Jurkat, Clone E6-1 (cell line): ENCODE measurements around the gene LHX4. TPM values are rescaled to one million over a fixed set of nuclear protein-coding genes. Genes with fewer than 3 reads are reported as not detected.
A peak's percentile ranks its signal among the peaks of the same experiment; 100 is the strongest.

Experiments used
- DNase-seq: peaks from one replicate; pipeline ENCODE4 v3.0.0-alpha.2; 2011; ENCODE audit warnings: low read depth, low spot score
- H3K4me3 ChIP-seq: 2 replicates; pipeline ENCODE4 v1.5.1; 2011; ENCODE audit warnings: mild to moderate bottlenecking, low read length, control low read depth, moderate library complexity
- polyA plus RNA-seq: library from polyadenylated mRNA; unstranded; fragments of >200 nt; gene quantifications from one replicate; pipeline ENCODE4 v1.2.1, GENCODE V29; 2012; ENCODE audit warnings: missing spikeins; ENCODE audit not compliant: insufficient read length, insufficient read depth

The LHX4 gene
- 0.93 TPM for polyA plus RNA-seq

DNA sequence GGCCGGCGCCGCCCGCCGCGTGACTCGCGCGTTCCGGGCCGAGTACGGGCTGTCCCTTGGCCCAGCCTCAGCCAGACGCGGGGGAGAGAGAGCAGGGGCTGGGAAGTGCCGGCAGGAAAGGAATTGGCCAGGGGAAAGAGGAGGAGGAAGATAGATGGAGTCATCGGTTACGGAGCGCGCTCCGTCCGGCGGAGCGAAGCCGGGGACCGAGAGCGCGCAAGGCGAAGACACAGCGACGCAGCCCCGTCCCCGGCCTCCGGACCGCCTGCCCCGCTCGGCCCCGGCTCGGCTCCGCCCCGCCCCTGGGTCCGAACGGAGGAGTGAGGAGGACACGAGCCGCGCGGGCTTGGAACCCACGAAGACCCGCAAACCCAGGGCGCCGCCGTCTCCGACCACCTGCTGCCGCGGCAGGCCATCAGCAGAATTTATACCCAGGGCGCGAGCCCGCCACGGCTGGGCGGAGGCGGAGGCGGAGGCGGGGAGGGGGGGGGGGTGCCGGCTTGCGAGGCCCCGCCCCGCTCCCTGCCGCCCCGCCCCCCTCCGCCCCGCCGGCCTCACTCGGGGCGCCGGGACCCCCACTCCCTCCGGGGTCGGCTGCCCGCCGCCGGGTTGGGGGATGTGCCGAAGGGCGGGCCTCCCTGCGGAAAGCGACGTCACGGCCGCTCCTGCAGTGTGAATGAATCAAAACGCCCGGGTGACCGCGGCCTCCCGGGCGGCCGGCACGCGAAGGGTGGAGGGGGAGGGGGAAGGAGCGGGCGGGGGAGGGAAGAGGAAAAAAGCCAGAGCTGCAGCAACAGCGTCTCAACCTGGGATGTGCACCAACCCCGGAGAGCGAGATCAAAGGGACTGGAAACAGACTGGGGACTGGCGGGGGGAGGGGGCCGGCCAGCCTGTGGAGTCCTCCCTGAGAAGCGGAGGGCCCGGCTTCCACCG, at the start of gene LHX4:
Gene LHX4 (plus strand): TSS at position 782 of the 933 bp plus-strand sequence. CDS start 266 bp downstream, outside the sequence.
- no peak for DNase-seq
- H3K4me3 ChIP-seq: peak within 1 kb of the TSS; percentile 57

DNA sequence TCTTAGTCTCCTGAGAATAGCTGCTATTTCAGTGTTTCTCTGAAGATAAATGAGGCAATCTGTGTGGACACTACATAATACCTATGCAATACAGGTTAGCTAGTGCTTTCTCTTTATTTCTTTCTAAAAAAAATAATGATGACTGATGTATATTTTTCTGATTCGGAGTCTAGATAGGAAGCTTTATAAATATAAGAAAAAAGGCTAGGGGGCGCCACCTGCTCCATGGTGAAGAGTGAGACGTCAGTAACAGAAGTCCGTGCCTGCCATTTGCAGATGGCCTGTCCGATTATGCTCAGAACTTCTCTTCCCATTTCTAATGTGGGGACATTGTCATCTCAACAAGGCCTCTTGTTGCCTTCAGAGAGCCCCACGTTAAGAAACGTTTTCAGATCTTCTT, 49.0 kb upstream of the LHX4 start:
- DNase-seq: no peak
- no peak overlapping the region for H3K4me3 ChIP-seq

DNA sequence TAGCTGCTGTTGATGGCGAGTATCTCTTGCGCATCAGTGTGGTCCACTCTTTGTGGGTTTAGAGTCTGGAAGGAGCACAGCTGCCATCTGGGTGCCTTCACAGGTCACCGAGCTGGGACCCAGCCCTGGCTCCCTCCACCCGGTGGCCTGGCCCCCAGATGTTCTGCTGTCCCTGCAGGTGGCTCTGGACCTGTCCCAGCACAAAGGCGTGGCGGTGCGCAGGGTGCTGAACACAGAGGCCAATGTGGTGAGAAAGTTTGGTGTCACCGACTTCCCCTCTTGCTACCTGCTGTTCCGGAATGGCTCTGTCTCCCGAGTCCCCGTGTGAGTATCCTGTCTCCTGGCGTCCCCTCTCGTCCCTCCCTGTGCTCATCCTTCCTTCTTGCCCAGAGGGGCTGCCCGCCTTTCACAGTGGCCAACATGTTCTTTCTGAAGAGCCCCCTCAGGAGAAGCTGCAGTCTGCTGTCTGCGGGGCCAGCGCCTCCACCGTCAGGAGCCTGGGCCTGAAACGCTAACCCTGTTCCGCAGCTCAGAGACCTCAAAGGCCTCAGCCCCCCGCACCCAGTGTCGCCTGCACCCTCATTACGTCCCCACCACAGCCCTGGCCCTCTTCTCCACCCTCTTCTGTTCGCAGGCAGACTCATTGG, 47.9 kb upstream of the LHX4 start:
- DNase-seq: no peak

GRCh38 chr1:180182643-180183311, 47.3 kb upstream of the LHX4 start:
- H3K4me3 ChIP-seq: no peak overlapping the region
- DNase-seq: no peak

More for the DNA sequence above, 47.9 kb upstream of the LHX4 start:
- no peak overlapping the region for H3K4me3 ChIP-seq

DNA sequence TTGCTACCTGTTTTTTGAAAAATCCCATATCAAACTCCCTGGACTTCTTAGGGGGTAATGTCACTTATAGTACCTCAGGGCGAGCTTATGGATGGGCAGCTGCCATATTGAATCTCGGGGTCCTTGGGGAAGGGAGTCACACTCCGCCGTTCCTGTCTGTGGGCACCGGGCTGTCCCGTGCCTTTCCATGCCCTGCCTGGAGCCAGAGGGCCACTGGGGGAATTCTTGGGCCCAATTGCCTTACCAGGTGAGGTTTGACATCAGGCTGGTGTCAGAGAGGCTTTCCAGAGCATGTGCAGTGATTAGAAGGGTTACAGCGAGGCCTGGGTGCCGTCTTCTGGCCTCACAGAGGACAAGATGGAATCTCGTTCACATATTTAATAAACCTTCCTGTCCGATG, 46.6 kb upstream of the LHX4 start:
- H3K4me3 ChIP-seq: no peak overlapping the region
- no peak for DNase-seq

- DNase-seq: no peak
- no peak overlapping the region for H3K4me3 ChIP-seq
These were observed 46.0 kb upstream of the LHX4 start for GRCh38 chr1:180184041-180184440.

DNA sequence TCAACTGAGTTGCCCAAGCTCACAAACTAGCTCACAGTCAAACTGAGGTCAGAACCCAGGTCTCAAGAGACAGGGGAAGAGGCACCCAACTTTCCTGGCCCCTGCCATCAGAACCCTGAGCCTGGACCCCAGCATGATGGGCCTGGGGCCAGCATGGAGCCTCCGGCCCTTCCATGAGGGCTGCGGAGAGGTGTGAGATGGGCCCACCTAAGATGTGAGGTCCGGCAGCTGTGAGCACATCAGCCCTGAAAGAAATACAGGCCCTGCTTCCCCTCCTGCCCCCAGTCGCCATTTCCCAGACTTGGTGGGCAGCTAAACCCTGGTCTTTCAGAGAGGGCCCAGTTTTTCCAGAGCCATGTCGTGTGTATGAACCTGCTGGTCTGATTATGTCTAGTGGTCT, 44.8 kb upstream of the LHX4 start:
- no peak overlapping the region for H3K4me3 ChIP-seq
- DNase-seq: no peak

DNA sequence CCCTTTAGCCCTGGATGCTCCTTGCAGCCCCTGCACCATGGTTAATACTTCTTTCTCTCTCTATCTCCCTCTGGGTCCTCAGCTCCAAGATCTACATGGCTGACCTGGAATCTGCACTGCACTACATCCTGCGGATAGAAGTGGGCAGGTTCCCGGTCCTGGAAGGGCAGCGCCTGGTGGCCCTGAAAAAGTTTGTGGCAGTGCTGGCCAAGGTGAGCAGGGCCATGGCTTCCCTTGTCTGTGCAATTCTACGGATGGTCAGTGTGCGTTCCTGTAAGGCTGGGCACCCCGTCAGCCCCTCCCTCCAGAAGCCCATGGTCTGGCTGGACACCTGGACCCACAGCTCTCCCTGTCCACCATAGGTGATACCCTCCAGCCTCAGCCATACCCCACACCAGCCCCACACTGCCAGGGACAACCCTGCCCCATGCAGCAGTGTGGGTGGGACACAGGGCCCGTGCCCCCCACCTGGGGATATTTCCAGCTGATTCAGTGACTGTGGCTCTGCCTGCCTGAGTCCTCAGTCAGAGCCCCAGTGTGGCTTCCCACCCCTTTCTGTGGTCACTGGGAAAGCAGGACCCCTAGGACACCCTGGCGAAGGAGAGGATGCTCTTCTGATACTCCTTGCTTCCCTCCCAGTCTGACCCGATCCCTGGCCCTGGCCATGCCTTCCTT, 44.0 kb upstream of the LHX4 start:
- no peak overlapping the region for H3K4me3 ChIP-seq
- no peak for DNase-seq

DNA sequence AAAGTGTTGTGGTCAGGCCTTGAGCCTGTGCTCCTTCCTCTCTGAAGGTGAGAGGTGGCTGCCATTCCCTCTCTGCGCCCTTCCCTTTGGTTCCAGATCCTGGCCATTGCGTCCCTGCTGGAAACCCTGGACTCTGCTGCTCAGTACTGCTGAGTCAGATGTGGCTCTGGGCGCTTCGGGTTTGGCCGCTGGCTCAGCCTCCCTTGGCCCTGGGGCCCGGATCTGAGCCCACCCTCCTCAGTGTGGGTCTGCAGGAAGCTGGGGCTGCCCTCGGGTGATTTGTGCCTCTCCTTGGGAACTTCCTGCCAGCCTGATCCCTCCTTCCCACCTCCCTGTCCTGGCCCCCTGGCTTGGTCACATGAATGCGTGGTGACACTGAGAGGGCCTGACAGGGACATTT, 43.2 kb upstream of the LHX4 start:
- DNase-seq: no peak
- no peak overlapping the region for H3K4me3 ChIP-seq

- no peak overlapping the region for H3K4me3 ChIP-seq
- DNase-seq: no peak
These were observed 42.4 kb upstream of the LHX4 start for GRCh38 chr1:180187626-180188025.

GRCh38 chr1:180188091-180188506, 42.0 kb upstream of the LHX4 start:
- H3K4me3 ChIP-seq: no peak overlapping the region
- DNase-seq: no peak

DNA sequence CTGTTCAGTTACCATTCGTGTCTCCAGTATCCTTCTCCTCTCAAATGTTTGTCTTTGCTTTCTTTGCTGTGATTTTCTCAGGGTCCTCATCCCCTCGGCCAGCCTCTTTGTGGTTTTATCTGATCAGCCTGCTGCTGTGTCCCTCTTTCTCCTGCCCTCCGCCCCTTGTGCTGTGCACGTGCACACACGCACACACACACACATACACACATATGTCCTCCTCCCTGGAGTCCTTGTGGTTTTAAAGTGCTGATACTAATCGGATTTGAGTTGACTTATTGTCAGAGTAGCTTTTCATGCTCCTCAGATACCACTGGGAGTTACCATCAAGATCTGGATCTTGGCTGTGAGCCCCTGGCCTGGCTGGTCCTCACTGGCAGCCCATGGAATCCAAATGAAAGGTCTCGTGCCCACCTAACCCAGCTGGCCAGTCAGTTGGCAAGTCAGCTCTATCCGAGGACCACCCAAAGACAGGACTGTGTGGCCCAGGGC, 41.3 kb upstream of the LHX4 start:
- no peak for DNase-seq
- H3K4me3 ChIP-seq: no peak overlapping the region

DNA sequence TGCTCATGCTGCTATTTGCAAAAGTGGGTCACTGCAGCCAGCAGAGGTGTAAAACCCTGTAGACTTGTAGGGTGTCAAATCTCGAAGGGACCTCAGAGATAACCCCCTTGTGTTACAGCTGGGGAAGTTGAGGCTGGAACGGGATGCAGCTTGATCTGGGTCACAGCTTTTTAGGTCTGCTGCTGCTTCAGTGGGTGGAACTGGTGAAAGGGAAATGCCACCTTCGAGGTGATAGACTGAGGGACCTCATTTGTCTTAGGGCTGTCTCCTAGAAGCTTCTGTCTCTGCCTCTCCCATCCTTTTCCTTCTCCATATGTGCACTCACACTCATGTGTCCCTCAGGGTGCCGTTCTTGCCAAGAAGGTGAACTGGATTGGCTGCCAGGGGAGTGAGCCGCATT, 40.0 kb upstream of the LHX4 start:
- no peak for DNase-seq
- no peak overlapping the region for H3K4me3 ChIP-seq

- peak; percentile 22 for DNase-seq
- no peak overlapping the region; the same call in 1 of the 2 replicates for H3K4me3 ChIP-seq
These were observed 37.9 kb upstream of the LHX4 start for GRCh38 chr1:180192172-180192571.

DNA sequence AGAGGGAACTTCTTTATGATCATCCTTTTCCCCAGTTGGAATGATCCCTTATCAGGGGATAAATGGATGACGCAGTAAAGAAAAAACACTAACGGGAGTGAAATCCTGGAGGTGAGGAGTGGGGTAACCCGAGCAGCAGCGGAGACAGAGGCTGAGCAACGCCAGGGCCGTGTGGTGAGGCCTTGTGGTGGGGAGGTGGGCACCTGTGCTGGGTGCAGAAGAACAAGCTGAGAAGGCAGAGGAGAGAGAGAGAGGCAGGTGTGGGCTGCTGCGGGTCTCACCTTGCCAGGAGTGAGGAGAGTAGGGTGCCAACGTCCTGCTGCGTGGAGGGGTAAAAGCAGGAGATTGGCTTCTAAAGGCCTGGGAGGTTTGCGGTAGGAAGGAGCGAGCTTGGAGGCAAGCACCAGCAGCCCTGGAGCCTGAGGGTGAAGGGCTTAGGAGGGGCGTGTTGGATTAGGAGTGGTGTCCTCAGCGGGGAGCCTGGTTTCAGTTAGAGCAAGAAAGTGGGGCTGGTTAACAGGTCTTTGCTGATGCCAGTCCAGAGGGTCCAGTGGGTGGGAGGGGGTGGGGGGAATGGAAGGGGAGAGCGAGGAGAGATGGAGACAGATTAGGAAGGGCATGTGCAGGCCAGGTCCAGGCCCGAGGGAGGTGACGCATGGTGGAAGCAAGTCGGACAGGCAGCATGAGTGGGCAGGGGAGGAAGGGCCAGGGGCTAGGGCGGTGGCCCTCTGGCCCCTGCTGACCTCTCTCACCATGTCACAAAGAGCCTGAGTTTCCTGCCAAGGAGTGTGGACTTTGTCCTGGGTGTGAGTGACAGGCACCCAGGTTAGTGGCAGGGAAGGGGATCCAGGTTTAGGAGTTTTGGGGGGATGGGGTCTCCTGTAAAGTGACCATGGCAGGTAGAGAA, 36.7 kb upstream of the LHX4 start:
- DNase-seq: no peak

GRCh38 chr1:180194048-180194425, 36.0 kb upstream of the LHX4 start:
- H3K4me3 ChIP-seq: no peak overlapping the region
- DNase-seq: no peak

More for the DNA sequence above, 36.7 kb upstream of the LHX4 start:
- H3K4me3 ChIP-seq: no peak overlapping the region

- DNase-seq: peak; percentile 45
- no peak overlapping the region for H3K4me3 ChIP-seq
These were observed 35.4 kb upstream of the LHX4 start for GRCh38 chr1:180194546-180195207.

GRCh38 chr1:180195401-180195800, 34.7 kb upstream of the LHX4 start:
- no peak for DNase-seq
- H3K4me3 ChIP-seq: no peak overlapping the region
